Astrocyte of the cerebellum (primary cell): ENCODE results near the gene PIGB.
"Not testable (repeated sequence)": the region's sequence is repeated elsewhere in the genome, so short reads cannot be mapped to it uniquely, and the experiment has no call there.

Experiments used
- DNase-seq: peaks from one replicate; pipeline ENCODE4 v3.0.0-alpha.2; 2011; ENCODE audit warnings: low read depth
- H3K4me3 ChIP-seq: 2 replicates; pipeline ENCODE4 v1.5.1; 2011; ENCODE audit warnings: mild to moderate bottlenecking, low read depth, low read length, moderate library complexity
- in situ Hi-C: cut with HindIII; loops from 2 replicates; pipeline ENCODE4 v1.10.0; 2017; ENCODE audit warnings: low sequenced_read_pairs
- TF ChIP-seq, protein P1 (sequence below): IDR thresholded peaks from 2 replicates; pipeline ENCODE4 v1.5.1; 2012; ENCODE audit warnings: low read length, low read depth, moderate library complexity, mild to moderate bottlenecking; ENCODE audit errors: missing control alignments

Gene PIGB

DNA sequence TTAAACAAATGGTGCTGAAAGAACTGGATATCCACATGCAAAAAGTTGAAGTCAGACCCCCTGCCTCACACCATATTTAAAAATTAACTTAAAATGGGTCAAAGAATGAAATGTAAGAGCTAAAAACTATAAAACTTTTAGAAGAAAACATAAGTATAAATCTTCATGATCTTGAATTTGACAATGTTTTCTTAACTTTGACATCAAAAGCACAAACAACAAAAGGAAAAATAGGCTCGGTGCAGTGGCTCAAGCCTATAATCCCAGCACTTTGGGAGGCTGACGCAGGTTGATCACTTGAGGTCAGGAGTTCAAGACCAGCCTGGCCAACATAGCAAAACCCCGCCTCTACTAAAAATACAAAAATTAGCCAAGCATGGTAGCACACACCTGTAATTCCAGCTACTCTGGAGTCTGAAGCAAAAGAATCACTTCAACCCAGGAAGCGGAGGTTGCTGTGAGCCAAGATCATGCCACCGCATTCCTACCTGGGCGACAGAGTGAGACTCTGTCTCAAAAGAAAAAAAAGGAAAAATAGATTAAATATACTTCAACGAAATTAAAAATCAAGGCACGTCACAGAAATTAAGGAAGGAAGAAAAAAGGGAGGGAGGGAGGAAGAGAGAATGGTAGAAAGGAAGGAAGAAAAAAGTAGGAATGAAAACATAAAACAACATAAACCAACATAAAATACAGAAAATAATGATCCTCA is 30.9 kb upstream of the PIGB start:
- TF ChIP-seq, protein P1, sequence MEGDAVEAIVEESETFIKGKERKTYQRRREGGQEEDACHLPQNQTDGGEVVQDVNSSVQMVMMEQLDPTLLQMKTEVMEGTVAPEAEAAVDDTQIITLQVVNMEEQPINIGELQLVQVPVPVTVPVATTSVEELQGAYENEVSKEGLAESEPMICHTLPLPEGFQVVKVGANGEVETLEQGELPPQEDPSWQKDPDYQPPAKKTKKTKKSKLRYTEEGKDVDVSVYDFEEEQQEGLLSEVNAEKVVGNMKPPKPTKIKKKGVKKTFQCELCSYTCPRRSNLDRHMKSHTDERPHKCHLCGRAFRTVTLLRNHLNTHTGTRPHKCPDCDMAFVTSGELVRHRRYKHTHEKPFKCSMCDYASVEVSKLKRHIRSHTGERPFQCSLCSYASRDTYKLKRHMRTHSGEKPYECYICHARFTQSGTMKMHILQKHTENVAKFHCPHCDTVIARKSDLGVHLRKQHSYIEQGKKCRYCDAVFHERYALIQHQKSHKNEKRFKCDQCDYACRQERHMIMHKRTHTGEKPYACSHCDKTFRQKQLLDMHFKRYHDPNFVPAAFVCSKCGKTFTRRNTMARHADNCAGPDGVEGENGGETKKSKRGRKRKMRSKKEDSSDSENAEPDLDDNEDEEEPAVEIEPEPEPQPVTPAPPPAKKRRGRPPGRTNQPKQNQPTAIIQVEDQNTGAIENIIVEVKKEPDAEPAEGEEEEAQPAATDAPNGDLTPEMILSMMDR = no peak
- no peak overlapping the region for H3K4me3 ChIP-seq
- in situ Hi-C loops = no loop called here
- DNase-seq = no peak

DNA sequence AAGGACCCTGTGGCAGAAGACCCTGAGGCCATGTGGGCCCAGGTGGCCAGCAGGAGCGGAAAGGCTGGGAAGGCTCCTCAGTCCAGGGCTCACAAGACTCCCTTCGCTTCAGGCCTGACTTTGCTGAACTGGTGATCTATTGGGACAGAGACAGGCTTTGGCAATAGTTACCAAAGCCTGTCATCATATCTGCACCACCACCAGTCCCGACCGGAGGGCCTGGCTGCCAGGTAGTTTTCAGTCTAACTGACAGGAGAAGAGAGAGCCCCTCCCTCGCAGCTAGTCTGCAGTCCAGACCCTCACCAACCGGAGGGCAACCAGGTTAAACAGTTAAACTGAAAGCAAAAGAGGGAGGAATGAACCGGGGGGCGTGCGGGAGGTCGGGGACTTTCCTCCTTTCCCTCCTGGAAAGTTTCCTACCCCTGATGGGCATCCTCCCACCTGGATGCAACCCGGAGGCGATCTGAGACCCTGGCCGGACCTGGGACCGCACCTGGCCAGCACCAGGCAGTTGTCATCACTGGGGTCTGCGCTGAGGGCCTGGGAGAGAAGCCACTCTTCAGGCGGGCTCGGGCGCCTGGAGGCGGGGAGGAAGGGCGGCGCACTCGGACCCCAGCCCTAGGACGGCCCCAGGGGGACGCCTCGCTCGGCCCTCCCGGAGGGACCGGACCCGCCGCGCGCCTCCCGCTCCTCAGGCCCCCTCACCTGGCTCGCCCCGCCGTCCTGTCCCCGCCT is 29.8 kb upstream of the PIGB start:
- peak overlapping the region; percentile 86 for H3K4me3 ChIP-seq
- TF ChIP-seq, protein P1 = no peak
- DNase-seq = no peak
- in situ Hi-C loops = no loop called here

DNA sequence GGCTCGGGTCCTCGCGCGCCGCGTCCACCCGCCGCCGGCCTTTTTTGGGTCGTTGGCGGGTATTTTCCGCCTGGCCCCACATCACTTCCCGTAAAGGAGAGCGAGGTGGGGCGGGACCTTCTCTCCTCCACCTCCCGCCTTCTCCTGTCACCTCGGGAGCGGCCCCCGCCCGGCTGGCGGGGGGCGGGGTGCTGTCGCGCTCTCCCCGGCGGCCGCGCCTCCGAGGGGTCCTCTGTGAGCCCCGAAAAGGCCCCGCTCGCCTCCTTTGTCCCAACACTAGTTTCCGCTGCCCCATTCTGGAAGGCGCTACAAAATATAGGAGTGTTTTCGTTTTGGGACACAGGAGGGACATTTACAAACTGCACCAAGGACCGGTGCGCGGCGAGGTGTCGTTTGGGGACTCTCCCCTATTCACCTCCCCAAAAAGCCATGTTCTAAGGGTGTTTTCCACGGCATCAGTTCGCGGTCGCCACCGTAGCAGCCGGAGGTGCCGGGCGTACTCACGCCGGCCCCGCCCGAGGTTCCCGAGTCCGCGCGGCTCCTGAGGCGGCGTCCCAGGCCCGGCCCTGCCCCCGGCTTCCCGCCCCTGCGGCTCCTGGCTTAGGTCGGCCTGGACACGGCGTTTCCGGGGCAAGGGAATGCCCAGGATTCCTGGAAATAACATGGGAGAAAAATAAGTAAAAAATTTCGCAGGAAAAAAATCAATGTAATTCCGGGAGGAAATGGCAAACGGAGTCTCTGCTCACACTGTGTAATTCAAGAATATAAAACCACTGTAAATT is 29.1 kb upstream of the PIGB start, which contains the start of gene RAB27A:
RAB27A (minus strand) TSS at position 68 of the 782 bp plus-strand sequence. CDS start 54,879 bp downstream, outside the sequence.
- TF ChIP-seq, protein P1 = no peak
- DNase-seq = peak; percentile 31
- in situ Hi-C loops = no loop called here
- H3K4me3 ChIP-seq = peak within 1 kb of the TSS; percentile 86

DNA sequence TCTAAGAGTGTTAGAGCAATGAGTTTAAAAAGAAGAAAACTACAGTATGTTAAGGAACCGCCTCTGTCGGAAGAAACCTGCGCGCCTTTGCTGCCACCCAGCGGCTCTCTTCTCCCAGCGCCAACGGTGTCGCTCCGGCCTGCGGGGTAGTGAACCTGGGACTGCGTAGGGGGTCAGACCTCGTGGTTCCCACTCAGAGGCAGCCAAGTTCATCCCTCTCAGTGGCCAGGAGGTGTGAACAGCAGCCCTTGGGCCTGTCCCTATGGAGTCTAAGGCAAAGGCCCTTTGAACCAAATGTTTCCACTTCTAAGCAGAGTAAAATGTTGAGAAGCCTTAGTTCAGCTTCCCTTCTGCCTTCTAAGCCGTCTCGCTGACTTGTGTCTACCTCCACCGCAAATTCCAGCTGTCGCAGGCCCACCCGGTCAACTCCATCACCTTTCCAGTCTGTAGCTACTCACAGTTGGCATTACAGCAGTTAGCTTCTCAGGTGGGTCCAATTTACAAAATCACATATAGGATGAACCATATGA is 28.4 kb upstream of the PIGB start:
- in situ Hi-C loops = no loop called here
- DNase-seq = peak; percentile 49
- peak overlapping the region; percentile 86 for H3K4me3 ChIP-seq
- TF ChIP-seq, protein P1 = peak; percentile 91

DNA sequence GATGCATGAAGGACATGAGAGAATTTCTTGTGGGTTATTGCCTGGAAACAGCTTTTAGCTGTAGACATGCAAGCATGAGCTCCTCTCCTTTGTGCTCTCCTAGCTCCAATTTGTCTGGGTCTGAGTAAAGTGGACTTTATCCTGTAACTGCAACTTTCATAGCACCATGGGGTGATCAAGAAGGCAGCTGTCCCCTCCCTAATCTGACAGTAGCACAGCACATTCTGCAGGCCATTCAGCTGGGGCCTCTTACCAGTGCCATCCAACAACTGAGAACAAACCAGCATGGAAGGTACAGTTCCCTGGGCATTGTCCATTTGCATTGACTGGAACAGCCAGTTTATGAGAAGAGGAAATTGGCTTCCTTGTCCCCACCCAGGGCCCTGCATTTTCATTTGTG is 21.7 kb upstream of the PIGB start:
- in situ Hi-C loops = no loop called here
- no peak overlapping the region for H3K4me3 ChIP-seq
- no peak for DNase-seq
- TF ChIP-seq, protein P1 = no peak

DNA sequence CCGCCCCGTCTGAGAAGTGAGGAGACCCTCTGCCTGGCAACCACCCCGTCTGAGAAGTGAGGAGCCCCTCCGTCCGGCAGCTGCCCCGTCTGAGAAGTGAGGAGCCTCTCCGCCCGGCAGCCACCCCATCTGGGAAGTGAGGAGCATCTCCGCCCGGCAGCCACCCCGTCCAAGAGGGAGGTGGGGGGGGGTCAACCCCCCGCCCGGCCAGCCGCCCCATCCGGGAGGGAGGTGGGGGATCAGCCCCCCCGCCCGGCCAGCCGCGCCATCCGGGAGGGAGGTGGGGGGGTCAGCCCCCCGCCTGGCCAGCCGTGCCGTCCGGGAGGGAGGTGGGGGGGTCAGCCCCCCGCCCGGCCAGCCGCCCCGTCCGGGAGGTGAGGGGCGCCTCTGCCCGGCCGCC is 16.2 kb upstream of the PIGB start:
- DNase-seq, H3K4me3 ChIP-seq, in situ Hi-C loops: not testable (repeated sequence)
